WI38 (cell line): ENCODE measurements around the gene TM9SF2.
"Not testable (repeated sequence)": the region's sequence is repeated elsewhere in the genome, so short reads cannot be mapped to it uniquely, and the experiment has no call there.

Experiments used
- H3K4me3 ChIP-seq: 2 replicates; pipeline ENCODE4 v1.5.1; 2011; ENCODE audit warnings: low read depth, mild to moderate bottlenecking, control low read depth, low read length
- CTCF ChIP-seq: IDR thresholded peaks from 2 replicates; pipeline ENCODE4 v1.5.1; 2012; ENCODE audit warnings: low read depth, mild to moderate bottlenecking, control low read depth, low read length

TM9SF2 gene, protein sequence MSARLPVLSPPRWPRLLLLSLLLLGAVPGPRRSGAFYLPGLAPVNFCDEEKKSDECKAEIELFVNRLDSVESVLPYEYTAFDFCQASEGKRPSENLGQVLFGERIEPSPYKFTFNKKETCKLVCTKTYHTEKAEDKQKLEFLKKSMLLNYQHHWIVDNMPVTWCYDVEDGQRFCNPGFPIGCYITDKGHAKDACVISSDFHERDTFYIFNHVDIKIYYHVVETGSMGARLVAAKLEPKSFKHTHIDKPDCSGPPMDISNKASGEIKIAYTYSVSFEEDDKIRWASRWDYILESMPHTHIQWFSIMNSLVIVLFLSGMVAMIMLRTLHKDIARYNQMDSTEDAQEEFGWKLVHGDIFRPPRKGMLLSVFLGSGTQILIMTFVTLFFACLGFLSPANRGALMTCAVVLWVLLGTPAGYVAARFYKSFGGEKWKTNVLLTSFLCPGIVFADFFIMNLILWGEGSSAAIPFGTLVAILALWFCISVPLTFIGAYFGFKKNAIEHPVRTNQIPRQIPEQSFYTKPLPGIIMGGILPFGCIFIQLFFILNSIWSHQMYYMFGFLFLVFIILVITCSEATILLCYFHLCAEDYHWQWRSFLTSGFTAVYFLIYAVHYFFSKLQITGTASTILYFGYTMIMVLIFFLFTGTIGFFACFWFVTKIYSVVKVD

DNA sequence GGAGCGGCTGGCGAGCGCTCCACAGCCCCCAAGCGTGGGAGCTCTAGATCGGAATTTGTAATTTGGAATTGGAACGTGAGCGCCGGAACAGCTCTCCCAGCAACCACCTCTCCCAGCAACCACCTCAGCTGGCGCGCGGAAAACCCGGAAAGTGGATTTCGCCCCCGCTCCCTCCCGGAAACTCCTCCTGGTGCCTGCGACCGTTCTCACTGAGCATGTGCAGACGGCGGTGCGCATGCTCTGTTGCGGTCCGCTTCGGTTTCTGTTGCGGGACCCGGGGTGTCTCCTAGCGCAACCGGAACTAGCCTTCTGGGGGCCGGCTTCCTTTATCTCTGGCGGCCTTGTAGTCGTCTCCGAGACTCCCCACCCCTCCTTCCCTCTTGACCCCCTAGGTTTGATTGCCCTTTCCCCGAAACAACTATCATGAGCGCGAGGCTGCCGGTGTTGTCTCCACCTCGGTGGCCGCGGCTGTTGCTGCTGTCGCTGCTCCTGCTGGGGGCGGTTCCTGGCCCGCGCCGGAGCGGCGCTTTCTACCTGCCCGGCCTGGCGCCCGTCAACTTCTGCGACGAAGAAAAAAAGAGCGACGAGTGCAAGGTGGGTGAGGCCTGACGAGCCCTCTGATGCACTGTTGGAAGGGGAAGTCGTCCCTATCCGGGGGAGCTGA lies at the start of gene TM9SF2:
Gene TM9SF2 (plus strand): TSS at position 289 of the 664 bp plus-strand sequence. CDS start 135 bp downstream, at position 424.
- no peak for TF ChIP-seq CTCF
- peak within 1 kb of the TSS; percentile 92 for H3K4me3 ChIP-seq

- no peak overlapping the region for H3K4me3 ChIP-seq
These were observed 46.6 kb upstream of the TM9SF2 start for GRCh38 chr13:99454518-99455183.

GRCh38 chr13:99459099-99459850 lies 42.0 kb upstream of the TM9SF2 start:
- H3K4me3 ChIP-seq = no peak overlapping the region
- TF ChIP-seq CTCF = no peak

More at GRCh38 chr13:99454518-99455183, 46.6 kb upstream of the TM9SF2 start:
- no peak for TF ChIP-seq CTCF

- not testable (repeated sequence) for H3K4me3 ChIP-seq
These were observed 40.5 kb upstream of the TM9SF2 start for GRCh38 chr13:99460802-99461201.

- TF ChIP-seq CTCF = no peak
These were observed 37.5 kb upstream of the TM9SF2 start for GRCh38 chr13:99463646-99464397.

GRCh38 chr13:99464441-99464949 lies 36.8 kb upstream of the TM9SF2 start:
- peak overlapping the region; percentile 10; the same call in 1 of the 2 replicates for H3K4me3 ChIP-seq
- no peak for TF ChIP-seq CTCF

More at GRCh38 chr13:99463646-99464397, 37.5 kb upstream of the TM9SF2 start:
- H3K4me3 ChIP-seq = peak overlapping the region; percentile 10; the same call in 1 of the 2 replicates
